HCT116 (cell line): ENCODE data around the gene SAMMSON. TPM values are rescaled to one million over a fixed set of nuclear protein-coding genes. Genes with fewer than 3 reads are reported as not detected.
A peak's percentile ranks its signal among the peaks of the same experiment; 100 is the strongest.

ENCODE experiments used
- ATAC-seq: fragments of 200-7000 bp; cut with Tn5 transposase; 2 replicates; pipeline ENCODE4 v1.9.1; 2020; ENCODE audit warnings: mild to moderate bottlenecking, moderate library complexity
- Bru-seq: library from RNA; stranded (reverse); fragments of 400-500 nt; gene quantifications from one replicate; lab custom pipeline; 2021; lab: Mats Ljungman, UMichigan
- BruChase-seq, 2 experiments: library from RNA; stranded (reverse); fragments of 400-500 nt; gene quantifications; one replicate each; lab custom pipeline; 2021; lab: Mats Ljungman, UMichigan
- BruUV-seq: library from RNA; stranded (reverse); fragments of 400-500 nt; replicated peaks from 2 replicates; lab custom pipeline; 2021; lab: Mats Ljungman, UMichigan
- CTCF ChIA-PET: fragments of 300-600 bp; sonication (Branson Sonifier 250); formaldehyde crosslinking; loops from one replicate; lab custom pipeline; 2021; ENCODE audit warnings: antibody characterized with exemption; lab: Charles Lee
- POLR2A ChIA-PET: fragments of 300-600, 350-600 bp; sonication (Branson Sonifier 250); formaldehyde crosslinking; loops from one replicate; lab custom pipeline; 2021; ENCODE audit warnings: antibody characterized with exemption; lab: Charles Lee
- RAD21 ChIA-PET, 2 experiments: fragments of 300-600 bp; sonication (Branson Sonifier 250); formaldehyde crosslinking; loops; one replicate each; lab custom pipeline; 2023; ENCODE audit warnings: low total read pairs in 2 of 2; ENCODE audit not compliant: uncharacterized antibody in 2 of 2, unreplicated experiment in 2 of 2, low non-redundant PET in 1 of 2; lab: Charles Lee
- DNase-seq: peaks from one replicate; pipeline ENCODE4 v3.0.0-alpha.2; 2010; ENCODE audit warnings: low read depth, low spot score
- H2AFZ ChIP-seq: fragments of 200-600 bp; shearing (Covaris generic), sonication (generic); 2 replicates; pipeline ENCODE4 v1.6.1; 2017; ENCODE audit warnings: low read depth, mixed run types, mixed read lengths, antibody characterized with exemption, low read length; ENCODE audit not compliant: poor library complexity, severe bottlenecking
- H3K27ac ChIP-seq: 2 replicates; pipeline ENCODE4 v1.5.1; 2012; ENCODE audit warnings: low read depth, low read length
- H3K27me3 ChIP-seq: fragments of 200-600 bp; sonication (generic); 2 replicates; pipeline ENCODE4 v1.6.1; 2016; ENCODE audit warnings: mixed run types, low read length, mixed read lengths; ENCODE audit not compliant: insufficient read depth
- H3K36me3 ChIP-seq, 2 experiments: fragments of 200-500 bp in 1 of 2; fragments of 200-600 bp in 1 of 2; sonication (Bioruptor generic) in 1 of 2; sonication (generic) in 1 of 2; 2 replicates each; pipeline versions ENCODE4 v1.5.1 to v1.6.1; 2014 to 2016; ENCODE audit warnings: low read length in 2 of 2, inconsistent platforms in 1 of 2, mixed read lengths in 1 of 2, mixed run types in 1 of 2; ENCODE audit not compliant: insufficient read depth in 2 of 2, control insufficient read depth in 1 of 2
- H3K4me1 ChIP-seq, 2 experiments: fragments of 200-600 bp in 1 of 2; sonication (generic) in 1 of 2; 2 replicates each; pipeline versions ENCODE4 v1.5.1 to v1.6.1; 2012 to 2017; ENCODE audit warnings: low read length in 2 of 2, inconsistent platforms in 1 of 2, mild to moderate bottlenecking in 1 of 2, mixed read lengths in 1 of 2, mixed run types in 1 of 2, moderate library complexity in 1 of 2; ENCODE audit not compliant: insufficient read depth in 2 of 2, control insufficient read depth in 1 of 2
- H3K4me2 ChIP-seq: fragments of 200-600 bp; sonication (generic); 2 replicates; pipeline ENCODE4 v1.6.1; 2017; ENCODE audit warnings: mixed run types, low read length, mixed read lengths
- H3K4me3 ChIP-seq, 2 experiments: fragments of 200-600 bp in 1 of 2; sonication (generic) in 1 of 2; replicated peaks in 1 of 2; 2 replicates each; pipeline ENCODE4 v1.5.1; 2011 to 2016; ENCODE audit warnings: low read length in 2 of 2, control low read depth in 1 of 2, low read depth in 1 of 2, mild to moderate bottlenecking in 1 of 2, mixed read lengths in 1 of 2, mixed run types in 1 of 2
- H3K79me2 ChIP-seq: fragments of 200-600 bp; sonication (generic); 2 replicates; pipeline ENCODE4 v1.6.1; 2017; ENCODE audit warnings: mild to moderate bottlenecking, mixed run types, low read length, moderate library complexity, mixed read lengths; ENCODE audit not compliant: insufficient read depth
- H3K9ac ChIP-seq: fragments of 200-600 bp; sonication (generic); 2 replicates; pipeline ENCODE4 v1.6.1; 2016; ENCODE audit warnings: low read length, mixed read lengths
- H3K9me2 ChIP-seq: fragments of 200-600 bp; sonication (generic), shearing (Covaris generic); 2 replicates; pipeline ENCODE4 v1.6.1; 2017; ENCODE audit warnings: mixed run types, mild to moderate bottlenecking, moderate library complexity; ENCODE audit not compliant: insufficient read depth
- H3K9me3 ChIP-seq, 2 experiments: fragments of 200-500 bp in 1 of 2; fragments of 200-600 bp in 1 of 2; sonication (Bioruptor generic) in 1 of 2; sonication (generic) in 1 of 2; 2 replicates each; pipeline ENCODE4 v1.6.1; 2014 to 2017; ENCODE audit warnings: low read length in 2 of 2, mixed read lengths in 2 of 2, inconsistent platforms in 1 of 2, low read depth in 1 of 2, mild to moderate bottlenecking in 1 of 2, mixed run types in 1 of 2, moderate library complexity in 1 of 2; ENCODE audit not compliant: control insufficient read depth in 1 of 2, insufficient read depth in 1 of 2
- H4K20me1 ChIP-seq: fragments of 200-600 bp; sonication (generic), shearing (Covaris generic); 2 replicates; pipeline ENCODE4 v1.6.1; 2017; ENCODE audit warnings: mixed run types, mild to moderate bottlenecking, moderate library complexity; ENCODE audit not compliant: insufficient read depth
- CBX3 ChIP-seq: IDR thresholded peaks from 2 replicates; pipeline ENCODE4 v1.6.1; 2012; ENCODE audit warnings: low read depth
- ELF1 ChIP-seq: IDR thresholded peaks from 2 replicates; pipeline ENCODE4 v1.6.1; 2012; ENCODE audit warnings: low read depth, borderline replicate concordance
- SRF ChIP-seq: IDR thresholded peaks from 2 replicates; pipeline ENCODE4 v1.6.1; 2012; ENCODE audit warnings: low read depth
- TCF7L2 ChIP-seq: IDR thresholded peaks from 2 replicates; pipeline ENCODE4 v1.7.0; 2011; ENCODE audit warnings: borderline replicate concordance, inconsistent platforms; ENCODE audit not compliant: insufficient read depth, insufficient read length; ENCODE audit errors: extremely low read depth
- intact Hi-C: fragments of 100-400 bp; cut with micrococcal nuclease; formaldehyde crosslinking; loops from 2 replicates; pipeline ENCODE4 v1.10.0; 2022
- long read RNA-seq: library from polyadenylated mRNA; unstranded; transcript quantifications from one replicate; pipeline ENCODE4 v2.0.0, GENCODE V29; 2021; ENCODE audit not compliant: unreplicated experiment
- polyA plus RNA-seq: library from polyadenylated mRNA; unstranded; fragments of >200 nt; gene quantifications from 2 replicates; pipeline ENCODE4 v1.2.1, GENCODE V29; 2012; ENCODE audit warnings: missing spikeins
- total RNA-seq: library from RNA; stranded (reverse); gene quantifications from one replicate; pipeline ENCODE4 v1.2.1, GENCODE V29; 2021; ENCODE audit not compliant: unreplicated experiment
- TF ChIP-seq, protein P1 (sequence below), 3 experiments: fragments of 200-600 bp in 1 of 3; sonication (generic) in 1 of 3; IDR thresholded peaks in 2 of 3; conservative IDR thresholded peaks in 1 of 3; 2 replicates each; pipeline ENCODE4 v1.5.1; 2012 to 2017; ENCODE audit warnings: low read depth in 2 of 3, low read length in 2 of 3, antibody characterized with exemption in 1 of 3, borderline replicate concordance in 1 of 3, control low read depth in 1 of 3, mild to moderate bottlenecking in 1 of 3, mixed read lengths in 1 of 3, mixed run types in 1 of 3, moderate library complexity in 1 of 3; ENCODE audit not compliant: insufficient read depth in 1 of 3

SAMMSON gene
- total RNA-seq, result not detected
- not detected in 2 replicates for polyA plus RNA-seq
- Bru-seq, nascent RNA, result percentile 1 among the genes with signal in this experiment
- BruChase-seq, experiment 1, labeled RNA remaining after a 6-hour chase, result percentile 1 among the genes with signal in this experiment
- percentile 3 among the genes with signal in this experiment for BruChase-seq, experiment 2, labeled RNA remaining after a 2-hour chase
- long read RNA-seq, result 0 reads

DNA sequence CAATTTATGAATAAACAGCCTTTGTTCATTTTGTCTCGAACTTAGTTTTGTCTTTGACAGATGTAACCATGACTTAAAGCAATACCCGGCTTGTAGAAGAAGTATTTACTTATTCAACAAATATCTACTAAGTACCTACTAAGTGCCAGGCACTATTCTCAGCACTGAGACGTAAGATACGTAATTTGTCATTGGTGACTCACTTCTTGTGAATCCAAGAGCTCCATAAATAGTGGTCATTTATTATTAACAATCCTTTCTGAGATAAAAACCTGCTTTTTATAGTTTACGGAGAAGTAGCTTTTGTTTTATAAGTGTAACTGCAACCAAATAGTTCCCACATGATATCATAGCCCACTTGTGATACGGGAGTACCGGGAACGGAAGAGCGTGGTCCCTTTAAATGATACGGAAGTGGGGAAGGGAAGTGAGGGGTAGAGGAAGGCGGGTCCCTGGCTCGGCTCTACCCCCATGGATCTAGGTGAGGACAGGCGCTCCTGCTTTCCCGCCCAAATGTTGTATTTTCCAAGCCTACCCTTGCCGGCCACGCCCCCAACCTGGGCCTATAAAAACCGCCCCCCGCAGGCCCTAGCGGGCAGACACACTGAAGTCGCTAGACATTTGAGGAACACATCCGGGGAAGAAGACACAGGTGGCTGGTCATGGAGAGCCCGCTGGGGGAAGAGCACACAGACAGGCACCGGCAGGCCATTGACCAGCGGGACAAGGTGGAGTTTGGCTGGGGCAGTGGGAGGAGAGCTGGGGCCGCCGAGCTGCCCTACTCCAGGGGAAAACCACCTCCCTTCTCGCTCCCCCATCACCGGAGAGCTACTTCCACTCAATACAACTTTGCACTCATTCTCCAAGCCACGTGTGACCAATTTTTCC lies at the start of gene SAMMSON:
TSS of gene SAMMSON (plus strand) at position 594 of the 888 bp plus-strand sequence.
- H3K36me3 ChIP-seq, result no peaks in the 10 kb centered on the region
- no peaks in the 10 kb centered on the region for H4K20me1 ChIP-seq
- DNase-seq (no peak), ATAC-seq (no peak)
- H3K9ac ChIP-seq, result no peak within 1 kb of the TSS
- CTCF ChIA-PET, result no interaction called here
- intact Hi-C loops, result no loop called here
- no peaks in the 10 kb centered on the region for H3K9me3 ChIP-seq
- H3K79me2 ChIP-seq, result no peaks in the 10 kb centered on the region
- RAD21 ChIA-PET, result no interaction called here
- no peak within 1 kb of the TSS for H3K27ac ChIP-seq
- no TSS peak for BruUV-seq
- no peaks in the 10 kb centered on the region for H3K4me1 ChIP-seq
- 0 out of 2 replicates have a peak, but pooled peaks cover 3% of the 10 kb centered on the region for H3K27me3 ChIP-seq
- H2AFZ ChIP-seq, result no peak within 1 kb of the TSS
- H3K9me2 ChIP-seq, result no peaks in the 10 kb centered on the region
- POLR2A ChIA-PET, result no interaction called here
- TF ChIP-seq TCF7L2 (no peak), CBX3 (no peak), ELF1 (no peak), SRF (no peak)
- TF ChIP-seq, protein P1, sequence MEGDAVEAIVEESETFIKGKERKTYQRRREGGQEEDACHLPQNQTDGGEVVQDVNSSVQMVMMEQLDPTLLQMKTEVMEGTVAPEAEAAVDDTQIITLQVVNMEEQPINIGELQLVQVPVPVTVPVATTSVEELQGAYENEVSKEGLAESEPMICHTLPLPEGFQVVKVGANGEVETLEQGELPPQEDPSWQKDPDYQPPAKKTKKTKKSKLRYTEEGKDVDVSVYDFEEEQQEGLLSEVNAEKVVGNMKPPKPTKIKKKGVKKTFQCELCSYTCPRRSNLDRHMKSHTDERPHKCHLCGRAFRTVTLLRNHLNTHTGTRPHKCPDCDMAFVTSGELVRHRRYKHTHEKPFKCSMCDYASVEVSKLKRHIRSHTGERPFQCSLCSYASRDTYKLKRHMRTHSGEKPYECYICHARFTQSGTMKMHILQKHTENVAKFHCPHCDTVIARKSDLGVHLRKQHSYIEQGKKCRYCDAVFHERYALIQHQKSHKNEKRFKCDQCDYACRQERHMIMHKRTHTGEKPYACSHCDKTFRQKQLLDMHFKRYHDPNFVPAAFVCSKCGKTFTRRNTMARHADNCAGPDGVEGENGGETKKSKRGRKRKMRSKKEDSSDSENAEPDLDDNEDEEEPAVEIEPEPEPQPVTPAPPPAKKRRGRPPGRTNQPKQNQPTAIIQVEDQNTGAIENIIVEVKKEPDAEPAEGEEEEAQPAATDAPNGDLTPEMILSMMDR (IDR thresholded peaks at IDR 0.05 in 2 of 3, conservative IDR thresholded peaks at IDR 0.05 in 1 of 3; ENCODE audit: borderline replicate concordance in 1 of 3, insufficient read depth in 1 of 3, low read depth in 2 of 3, low read length in 2 of 3), result no peak
- H3K4me2 ChIP-seq, result no peak within 1 kb of the TSS
- H3K4me3 ChIP-seq, result no peak within 1 kb of the TSS
